CD4-positive, alpha-beta T cell treated with Interleukin-17A for 1 hour (primary cell): ENCODE results near the gene ENTR1.
"Not testable (repeated sequence)": the region's sequence is repeated elsewhere in the genome, so short reads cannot be mapped to it uniquely, and the experiment has no call there.

Experiments
- DNase-seq: peaks from one replicate; pipeline ENCODE4 v3.0.0-alpha.2; 2020

Gene ENTR1

DNA sequence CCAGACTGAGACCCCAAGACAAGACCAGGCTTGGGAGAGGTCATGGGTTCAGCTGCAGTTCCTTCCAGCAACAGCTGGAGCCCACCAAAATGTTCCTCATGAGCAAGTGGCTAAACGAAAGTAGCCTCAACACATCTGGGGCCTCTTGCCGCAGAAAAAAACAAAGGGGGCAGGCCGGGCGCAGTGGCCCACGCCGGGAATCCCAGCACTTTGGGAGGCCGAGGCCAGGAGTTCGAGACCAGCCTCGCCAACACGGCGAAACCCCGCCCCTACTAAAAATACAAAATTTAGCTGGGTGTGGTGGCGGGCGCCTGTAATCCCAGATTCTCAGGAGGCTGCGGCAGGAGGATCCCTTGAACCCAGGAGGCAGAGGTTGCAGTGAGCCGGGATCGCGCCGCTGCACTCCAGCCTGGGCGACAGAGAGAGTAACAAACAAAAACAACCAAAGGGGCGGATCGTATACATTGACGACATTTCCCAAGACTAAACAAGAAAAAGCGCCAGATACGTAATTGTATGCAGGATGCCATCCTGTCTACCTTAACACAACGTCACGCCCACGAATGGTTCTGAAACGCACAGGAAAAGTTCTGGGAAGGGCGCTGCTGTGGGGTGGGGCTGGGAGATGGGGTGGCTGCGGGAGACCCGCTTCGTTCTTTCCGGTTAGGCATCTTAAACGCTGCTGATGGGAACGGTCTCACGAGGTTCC lies 27.6 kb upstream of the ENTR1 start:
- DNase-seq: peak; percentile 34

DNA sequence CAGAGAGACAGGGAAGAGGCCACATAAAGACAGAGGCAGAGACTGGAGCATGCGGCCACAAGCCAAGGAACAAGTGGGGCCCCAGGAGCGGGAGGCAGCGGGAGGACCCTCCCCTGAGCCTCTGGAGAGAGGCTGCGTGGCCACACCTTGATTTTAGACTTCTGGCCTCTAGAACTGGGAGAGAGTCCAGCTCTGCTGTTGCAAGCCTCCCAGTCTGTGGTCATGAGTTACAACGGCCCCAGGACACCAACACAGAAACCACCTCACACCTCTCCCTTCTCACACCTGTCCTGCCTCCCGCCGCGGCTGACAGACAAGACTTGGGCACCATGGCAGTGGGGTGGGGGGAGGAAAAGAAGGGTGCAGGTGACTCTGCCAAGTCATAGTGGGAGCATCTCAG lies 27.0 kb upstream of the ENTR1 start:
- DNase-seq: no peak

DNA sequence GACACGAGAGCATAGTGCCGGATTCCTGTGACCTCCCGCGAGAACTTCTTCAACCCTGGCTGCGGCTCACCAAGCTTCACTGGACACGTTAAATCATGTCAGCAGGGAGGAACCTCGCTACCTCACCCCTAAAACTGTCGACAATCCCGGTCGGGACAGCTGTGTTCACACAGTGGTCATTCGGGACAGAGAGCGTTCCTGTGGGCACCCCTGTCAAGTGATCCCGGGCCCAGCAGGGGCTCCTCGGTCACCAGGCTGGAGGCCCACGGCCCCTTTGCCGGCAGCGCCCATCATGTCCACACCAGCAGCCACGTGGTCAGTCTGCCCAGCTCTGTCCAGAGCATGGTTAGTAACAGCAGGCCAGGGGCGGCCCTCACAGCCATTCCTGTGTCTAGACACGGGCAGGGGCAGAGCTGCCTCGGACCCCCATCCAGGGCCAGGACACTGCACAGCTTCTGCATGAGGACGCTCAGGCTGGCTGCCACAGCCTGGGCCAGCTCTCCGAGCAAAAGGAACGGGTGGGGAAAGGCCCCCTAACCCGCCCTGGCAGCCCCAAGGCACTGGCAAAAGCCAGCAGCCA lies 25.7 kb upstream of the ENTR1 start:
- no peak for DNase-seq

DNA sequence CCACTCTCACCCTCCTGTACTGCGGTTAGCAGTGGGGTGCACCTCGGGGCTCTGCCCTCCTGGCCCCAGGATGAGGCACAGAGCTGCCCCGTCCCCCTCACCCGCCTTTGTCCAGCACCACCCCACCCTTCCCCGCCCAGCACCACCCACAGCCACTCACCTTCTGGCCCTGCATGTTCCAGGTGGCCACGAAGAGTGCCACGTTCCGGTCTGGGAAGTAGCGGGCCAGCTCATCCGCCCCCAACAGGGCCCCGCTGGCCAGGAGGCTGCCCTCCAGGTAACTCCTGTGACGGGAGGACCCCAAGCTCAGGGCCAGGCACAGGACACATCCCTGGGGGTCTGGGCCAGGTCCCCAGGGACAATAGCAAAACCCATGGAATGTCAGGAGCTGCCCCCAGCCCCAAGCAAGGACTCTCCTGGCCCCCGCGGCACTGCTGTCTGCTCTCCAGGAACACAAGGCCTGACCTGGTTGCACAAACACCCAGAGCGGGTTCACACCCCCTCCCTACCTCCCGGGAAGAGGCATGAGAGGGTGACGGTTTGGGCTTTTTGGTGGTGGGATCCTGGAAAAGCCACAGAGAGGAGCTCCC lies 24.3 kb upstream of the ENTR1 start:
- no peak for DNase-seq

DNA sequence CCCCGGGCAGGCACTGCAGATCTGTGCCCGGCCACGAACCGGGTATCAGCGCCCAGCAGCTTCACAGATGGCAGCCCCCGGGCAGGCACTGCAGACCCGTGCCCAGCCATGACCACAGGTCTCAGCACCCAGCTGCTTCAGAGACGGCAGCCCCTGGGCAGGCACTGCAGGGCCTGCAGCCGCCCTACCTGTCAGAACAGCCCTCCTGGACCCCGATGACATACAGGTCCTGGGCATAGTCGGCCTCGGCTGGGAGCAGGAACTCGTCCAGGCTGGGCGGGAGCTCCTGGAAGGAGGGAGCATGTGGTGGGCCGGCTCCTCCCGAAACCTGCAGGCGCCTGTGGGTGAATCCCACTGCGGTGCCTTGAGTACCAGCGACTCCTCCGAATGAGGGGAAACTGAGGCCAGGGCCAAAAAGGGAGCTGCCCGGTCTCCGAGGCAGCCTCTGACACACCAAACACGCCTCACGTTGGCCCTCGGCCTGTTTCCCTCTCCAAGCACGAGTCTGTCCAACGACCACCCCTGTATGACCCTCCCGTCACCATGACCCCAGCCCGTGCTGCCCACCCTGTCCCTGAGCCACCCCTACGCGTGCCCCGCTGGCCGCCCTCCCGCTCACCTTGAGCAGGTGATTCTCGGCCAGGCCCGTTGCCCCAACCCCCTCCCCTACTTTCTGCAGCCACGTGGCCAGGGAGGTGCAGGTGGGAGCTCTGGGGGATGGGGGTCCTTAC lies 23.6 kb upstream of the ENTR1 start:
- DNase-seq: no peak

DNA sequence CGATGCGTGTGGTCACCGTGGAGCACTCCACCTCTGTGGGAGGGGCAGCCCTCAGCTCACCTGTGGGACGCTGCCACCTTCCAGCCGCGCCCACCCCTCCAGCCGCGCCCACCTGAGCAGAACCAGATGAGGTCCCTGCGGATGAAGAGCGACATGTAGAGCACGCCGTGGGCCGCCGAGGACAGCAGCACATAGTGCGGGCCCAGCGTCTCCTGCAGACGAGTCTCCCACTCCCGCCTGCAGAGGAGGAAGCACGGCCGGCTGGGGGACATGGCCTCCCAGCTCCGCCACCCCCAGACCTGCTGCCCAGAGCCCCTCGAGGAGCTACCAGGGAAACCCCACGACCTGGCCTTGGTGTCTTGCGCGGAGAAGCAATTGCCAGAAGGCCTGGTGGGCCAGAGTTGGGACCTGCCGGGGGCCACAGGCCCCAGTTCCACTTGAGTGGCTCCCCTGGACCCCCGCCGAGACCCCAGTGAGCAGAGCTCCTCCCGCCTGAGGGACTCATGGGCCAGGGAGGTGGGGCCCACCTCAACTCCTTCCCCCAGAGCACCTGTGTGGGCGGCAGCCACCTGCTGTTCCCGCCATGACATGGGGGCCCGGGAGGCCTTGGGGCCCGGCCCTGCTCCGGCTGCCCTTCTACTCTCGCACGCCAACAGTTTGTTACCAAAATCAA lies 22.8 kb upstream of the ENTR1 start:
- no peak for DNase-seq

DNA sequence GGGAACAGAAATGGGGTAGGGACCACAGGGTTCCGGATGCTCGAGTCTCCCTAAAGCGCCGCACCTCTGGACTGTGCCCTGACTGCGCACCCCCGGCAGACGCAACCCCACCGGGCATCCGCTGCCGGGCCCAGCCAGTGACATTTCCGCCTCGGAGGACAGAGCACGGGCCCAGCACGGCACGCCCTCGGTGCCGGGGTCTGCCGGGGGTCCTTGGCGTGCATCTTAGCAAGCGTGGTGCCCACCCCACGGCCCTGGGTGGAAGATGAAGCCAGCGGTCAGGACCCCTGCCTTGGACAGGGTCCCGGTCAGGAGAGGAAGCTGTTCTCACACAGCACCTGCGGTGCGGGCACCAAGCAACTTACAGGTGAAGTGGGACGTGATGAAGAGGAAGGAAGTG lies 22.2 kb upstream of the ENTR1 start:
- no peak for DNase-seq

DNA sequence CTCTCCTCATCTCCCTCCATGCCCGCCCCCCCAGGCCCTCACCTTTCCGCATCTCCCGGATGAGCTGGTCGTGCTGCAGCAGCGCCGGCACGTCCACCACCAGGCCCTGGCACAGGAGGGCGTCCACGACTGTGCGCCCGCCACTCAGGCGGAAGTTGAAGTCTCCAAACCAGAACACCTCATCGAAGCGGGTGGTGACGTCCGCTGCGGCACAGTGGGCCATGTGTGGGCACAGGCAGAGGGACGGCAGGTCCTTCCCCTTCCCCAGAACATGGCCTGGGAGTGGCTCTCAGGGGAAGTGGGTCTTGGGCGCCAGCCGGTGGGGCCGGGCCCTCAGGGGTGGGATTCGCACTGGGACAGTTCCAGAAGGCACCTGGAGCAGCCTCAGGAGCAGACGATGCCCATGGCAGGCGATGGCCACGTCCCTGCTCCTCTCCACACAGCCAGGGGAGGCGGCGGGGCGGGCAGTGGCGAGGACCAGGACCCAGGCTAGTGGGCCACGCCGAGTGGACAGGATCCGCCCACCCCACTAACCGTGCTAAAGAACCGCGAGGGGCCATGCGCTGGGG lies 21.5 kb upstream of the ENTR1 start:
- no peak for DNase-seq

DNA sequence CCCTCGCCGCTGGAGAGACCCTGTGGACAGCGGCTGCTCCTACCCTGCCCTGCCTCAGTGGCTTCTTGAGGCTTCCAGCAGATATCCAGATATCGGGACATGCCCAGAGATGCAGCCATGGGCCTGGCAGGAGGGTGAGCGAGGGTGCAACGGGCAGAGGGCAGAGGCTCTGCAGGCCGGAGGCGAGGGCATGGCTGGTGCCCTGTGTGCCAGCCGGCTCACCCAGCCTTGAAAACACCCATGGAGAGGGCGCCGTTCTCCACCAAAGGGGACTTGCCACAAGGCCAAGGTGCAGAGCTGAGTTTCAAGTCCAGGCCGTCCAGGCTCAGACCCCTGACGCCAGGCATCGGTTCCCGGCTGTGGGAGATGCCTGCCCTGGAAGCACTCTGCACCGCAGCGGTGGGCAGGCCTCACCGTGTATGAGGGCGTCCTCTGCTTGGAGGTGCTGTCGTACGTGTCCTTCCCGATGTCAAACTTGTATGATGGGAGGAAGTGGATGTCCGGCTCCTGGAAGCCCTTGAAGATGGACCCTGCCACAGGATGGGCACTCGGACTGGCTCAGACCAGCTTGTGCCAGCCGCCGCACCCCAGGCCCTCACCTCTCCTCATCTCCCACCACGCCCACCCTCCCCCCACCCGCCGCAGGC lies 20.3 kb upstream of the ENTR1 start:
- no peak for DNase-seq

DNA sequence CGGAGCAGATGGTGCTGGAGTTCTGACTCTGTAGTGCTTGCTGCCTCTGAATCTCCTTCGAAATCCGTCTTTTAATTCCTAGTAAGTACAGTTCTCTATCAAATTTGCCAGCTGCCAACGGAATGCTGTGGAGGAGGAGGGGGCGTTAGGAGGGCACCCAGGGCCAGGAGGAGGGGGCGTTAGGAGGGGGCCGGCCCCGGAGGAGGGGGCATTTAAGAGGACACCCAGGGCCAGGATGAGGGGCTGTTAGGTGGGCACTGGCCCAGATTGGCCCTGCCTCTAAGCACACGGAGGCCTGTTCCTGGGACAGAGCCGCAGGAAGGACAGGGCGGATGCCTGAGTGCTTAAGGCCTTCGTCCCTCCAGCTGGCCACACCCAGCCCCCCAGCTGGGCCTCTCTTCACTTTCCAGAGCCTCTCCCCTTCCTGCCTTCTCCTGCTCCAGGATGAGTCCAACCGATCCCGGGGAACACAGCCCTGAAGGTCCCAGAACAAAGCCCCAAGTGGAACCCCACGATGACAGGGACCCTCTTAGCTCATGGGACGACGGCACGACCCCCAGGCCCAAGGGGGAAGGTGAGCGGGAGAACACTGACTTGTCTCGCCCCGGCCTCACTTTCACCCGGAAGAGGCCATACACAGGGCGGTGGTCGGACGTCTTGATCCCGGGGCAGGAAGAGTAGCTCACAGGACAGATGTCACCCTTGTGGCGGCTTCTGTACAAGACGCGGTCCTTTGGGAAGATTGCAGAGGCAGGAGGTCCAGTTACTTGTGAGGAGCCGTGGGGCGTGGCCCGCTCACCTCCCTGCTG lies 19.5 kb upstream of the ENTR1 start:
- DNase-seq: no peak

DNA sequence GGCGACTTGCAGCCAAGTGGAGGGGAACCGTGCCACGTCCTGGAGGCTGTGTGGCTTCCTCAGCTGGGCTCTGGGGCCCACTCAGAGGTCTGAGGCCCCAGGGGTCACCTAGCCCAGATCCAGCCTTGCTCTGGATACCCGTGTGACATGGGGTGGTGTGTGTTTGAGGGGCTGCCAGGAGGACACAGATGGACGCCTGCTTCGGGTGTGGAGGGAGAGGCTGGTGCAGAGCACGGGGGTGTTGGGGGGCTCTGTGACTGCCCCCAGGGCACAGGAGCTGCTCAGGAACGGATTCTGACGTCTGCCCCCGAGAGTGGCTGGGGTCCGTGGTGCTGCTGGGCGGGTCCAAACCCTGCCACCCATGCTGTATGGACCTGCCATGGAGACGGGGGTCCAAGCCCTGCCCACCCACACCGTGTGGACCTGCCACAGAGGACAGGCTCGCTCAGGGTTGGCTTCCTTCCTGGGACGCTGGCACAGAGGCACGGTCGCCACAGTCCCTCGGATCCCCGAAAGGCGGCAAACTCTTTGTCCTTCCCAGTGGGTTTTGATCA lies 18.7 kb upstream of the ENTR1 start:
- DNase-seq: no peak

DNA sequence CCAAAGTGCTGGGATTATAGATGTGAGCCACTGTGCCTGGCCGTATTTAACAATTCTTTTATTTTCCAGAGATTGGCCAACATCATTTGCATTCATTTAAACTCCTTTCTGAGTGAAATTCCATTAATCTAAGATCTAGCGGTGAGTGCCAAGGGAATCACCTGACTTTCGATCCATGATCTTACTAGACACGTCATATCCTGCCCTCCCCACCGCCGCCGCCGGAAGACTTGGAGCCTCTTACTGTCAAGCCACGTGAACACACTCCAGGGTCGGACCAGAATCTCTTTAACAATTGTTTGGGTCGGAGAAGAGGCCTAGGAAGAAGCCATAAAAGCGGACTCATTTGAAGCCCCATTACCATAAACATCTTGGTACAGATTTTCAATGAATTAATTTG lies 16.4 kb upstream of the ENTR1 start:
- DNase-seq: no peak

DNA sequence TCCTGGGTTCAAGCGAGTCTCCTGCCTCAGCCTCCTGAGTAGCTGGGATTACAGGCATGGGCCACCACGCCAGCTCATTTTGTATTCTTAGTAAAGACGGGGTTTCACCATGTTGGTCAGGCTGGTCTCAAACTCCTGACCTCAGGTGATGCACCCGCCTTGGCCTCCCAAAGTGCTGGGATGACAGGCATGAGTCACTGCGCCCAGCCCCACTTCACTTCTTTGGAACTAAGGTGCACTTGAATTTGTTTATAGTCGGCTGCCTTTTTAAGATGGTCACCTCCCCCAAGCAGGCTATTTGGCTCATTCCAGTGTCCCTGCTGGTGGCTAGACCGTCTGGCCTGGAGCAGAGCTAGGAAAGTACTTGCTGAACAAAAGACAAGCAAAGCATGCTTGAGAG lies 15.0 kb upstream of the ENTR1 start:
- DNase-seq: not testable (repeated sequence)

DNA sequence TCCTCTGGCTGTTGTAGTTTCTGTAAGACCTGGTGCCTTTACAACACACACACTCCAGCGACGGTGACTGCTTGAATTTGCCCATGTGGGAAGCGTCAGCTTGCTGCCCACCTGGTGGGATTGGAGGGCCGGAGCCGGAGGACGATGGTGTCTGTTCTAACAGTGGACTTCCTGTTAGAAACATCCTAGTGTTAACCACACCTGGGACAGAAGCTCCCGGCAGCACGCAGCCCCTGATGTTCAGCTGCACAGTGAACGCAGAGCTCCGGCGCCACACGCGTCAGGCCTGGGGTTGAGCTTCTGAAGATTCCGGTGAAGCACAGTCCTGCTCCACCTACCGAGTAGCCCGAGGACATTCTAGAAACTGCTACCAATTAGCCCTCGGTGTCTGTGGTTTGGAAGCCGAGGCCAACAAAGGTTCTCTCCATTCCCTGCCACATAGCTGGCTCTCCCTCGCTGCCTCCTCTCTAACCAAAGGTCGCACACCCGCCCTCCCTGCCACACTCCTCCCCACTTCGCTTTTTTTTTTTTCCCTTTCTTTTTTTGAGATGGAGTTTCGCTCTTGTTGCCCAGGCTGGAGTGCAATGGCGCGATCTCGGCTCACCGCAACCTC lies 14.4 kb upstream of the ENTR1 start:
- no peak for DNase-seq

DNA sequence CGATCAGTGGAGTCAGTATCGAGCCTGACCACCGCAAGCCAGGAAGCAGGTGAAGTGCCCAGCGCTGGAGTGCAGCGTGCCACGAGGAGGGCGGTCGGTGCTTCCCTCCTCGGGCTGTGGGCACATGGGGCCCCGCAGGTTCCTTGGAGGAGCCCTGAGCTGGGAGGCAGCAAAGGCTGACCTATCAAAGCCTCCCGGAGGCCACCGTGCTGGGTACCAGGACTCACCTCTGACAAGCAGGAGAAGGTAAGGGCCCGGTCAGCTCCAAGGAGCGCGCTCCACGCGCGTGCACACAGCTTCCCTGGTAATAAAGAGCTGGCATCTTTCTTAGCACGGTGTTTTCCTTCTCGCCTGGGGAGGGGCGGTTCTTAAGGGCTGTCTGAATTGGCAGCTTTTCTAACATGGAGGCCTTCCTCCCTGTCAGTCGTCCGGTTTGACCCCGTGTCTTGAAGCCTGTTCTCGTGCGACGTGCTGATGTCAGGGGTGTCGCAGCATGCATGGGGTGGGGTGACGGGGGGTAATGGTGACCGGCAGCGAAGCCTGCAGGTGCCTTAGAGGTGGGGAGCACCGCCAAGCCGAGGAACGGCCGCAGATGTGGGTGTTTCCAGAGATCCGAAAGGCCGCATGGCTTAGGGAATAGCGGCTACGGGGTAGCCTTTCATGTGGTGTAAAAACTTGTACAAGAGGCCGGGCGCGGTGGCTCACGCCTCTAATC lies 13.2 kb upstream of the ENTR1 start:
- no peak for DNase-seq

DNA sequence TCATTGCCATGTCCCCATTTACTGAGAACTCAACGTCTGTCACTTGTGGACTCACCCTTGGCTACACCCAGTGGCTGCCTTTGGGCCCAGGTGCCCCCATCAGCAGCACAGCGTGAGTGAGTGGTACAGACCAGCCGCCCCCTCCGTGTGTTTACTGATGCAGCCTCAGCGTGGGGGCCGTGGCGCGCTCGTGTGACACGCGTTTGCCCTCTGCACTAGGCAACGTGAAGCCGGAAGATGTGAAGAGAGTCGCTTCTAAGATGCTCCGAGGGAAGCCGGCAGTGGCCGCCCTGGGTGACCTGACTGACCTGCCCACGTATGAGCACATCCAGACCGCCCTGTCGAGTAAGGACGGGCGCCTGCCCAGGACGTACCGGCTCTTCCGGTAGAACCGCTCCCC lies 12.5 kb upstream of the ENTR1 start:
- DNase-seq: no peak

DNA sequence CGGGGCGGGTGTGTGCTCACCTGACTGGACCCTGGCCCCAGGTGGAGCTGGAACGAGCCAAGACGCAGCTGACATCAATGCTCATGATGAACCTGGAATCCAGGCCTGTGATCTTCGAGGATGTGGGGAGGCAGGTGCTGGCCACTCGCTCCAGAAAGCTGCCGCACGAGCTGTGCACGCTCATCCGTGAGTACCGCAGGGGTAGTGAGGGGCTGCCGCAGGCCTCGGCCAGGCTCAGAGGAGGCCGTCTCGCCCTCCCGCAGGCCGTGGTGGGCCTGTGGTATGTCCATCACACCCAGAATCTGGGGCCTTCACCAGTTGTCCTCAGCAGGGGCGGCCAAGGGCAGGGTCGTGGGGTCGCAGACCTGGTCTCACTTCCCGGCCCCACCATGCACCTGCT lies 11.4 kb upstream of the ENTR1 start:
- DNase-seq: no peak

DNA sequence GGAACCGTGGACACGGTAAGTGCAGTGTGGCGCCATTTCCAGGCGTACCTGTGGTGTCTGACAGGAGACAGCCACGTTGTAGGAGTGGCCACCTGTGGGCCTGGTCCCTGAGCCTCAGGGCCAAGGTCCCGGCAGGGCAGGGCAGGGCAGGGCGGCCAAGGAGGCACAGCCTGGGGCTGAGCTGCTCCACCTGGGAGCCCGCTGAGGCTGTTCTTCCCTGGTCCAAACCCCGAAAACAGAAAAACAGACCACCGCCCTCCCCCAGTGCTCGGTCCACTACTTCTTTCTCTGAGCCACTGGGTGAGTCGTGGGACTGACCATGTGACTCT lies 8.6 kb upstream of the ENTR1 start:
- no peak for DNase-seq

DNA sequence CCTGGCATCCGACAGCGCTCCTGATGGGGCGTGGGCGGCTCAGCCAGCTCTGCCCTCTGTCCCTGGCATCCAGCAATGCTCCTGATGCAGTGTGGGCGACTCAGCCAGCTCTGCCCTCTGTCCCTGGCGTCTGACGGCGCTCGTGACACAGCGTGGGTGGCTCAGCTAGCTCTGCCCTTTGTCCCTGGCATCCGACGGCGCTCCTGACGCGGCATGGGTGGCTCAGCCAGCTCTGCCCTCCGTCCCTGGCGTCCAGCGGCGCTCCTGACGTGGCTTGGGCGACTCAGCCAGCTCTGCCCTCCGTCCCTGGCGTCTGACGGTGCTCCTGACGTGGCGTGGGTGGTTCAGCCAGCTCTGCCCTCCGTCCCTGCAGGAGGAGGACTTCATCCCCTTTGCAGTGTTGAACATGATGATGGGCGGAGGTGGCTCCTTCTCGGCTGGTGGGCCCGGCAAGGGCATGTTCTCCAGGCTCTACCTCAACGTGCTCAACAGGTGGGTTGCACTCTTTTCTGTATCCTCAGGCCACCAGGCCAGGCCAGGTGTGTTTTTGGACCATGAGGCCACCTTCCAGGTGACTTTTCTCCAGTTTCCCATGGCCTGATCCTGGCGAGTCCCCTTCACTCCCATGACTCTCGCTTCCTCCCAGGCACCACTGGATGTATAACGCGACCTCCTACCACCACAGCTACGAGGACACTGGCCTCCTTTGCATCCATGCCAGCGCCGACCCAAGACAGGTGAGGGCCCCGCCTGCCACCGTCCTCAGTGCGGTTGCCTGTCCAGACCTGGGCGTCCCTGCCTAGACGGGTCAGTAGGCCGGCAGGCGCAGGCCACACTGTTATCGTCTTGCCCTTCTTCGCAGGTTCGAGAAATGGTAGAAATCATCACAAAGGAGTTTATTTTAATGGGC lies 8.0 kb upstream of the ENTR1 start:
- DNase-seq: no peak
